ENCODE measurements around the gene NTNG2. TPM values are rescaled to one million over a fixed set of nuclear protein-coding genes. Genes with fewer than 3 reads are reported as not detected.

Gene NTNG2
- total RNA-seq, 4 donors from 2014 or later: 0.27 to 1.1 TPM; not detected in 2

- H3K9me3 ChIP-seq: no peaks in the 10 kb centered on the region
- no peak overlapping the region for H3K27ac ChIP-seq
- in situ Hi-C loops (cut with MboI; ENCODE audit: low pct_ligation_motif_present in 1 of 4, low pct_unique_long_range_greater_than_20kb in 1 of 4, low sequenced_read_pairs in 3 of 4): loop anchor here in 1 of 4 donors (25.0 kb wide), 1 partner anchor 301 kb away; no protein-coding TSS in a partner anchor
- intact Hi-C loops (cut with DNase I; ENCODE audit: low total_unique reads): no loop called here
- H3K4me3 ChIP-seq: no peak overlapping the region
- peaks cover 0 to under 1% (median under 1%) of the 10 kb centered on the region in 4 donors for H3K4me1 ChIP-seq
- WGBS, 2 donors (ENCODE audit: low coverage in 1 of 2): 73% methylated on average over 16 of the region's 16 CpGs; no CpG with 5 or more reads in 1 of the 2 donors
- DNase-seq: no peak
- no peaks in the 10 kb centered on the region for H3K36me3 ChIP-seq
- TF ChIP-seq POLR2AphosphoS5 (IDR thresholded peaks at IDR 0.05): no peak
- no peak for TF ChIP-seq CTCF (IDR thresholded peaks at IDR 0.05)
- no peak for TF ChIP-seq EP300 (IDR thresholded peaks at IDR 0.05; ENCODE audit: low read depth)
- TF ChIP-seq POLR2A (IDR thresholded peaks at IDR 0.05): no peak
- peaks cover 63% of the 10 kb centered on the region for H3K27me3 ChIP-seq
Measured at GRCh38 chr9:132136151-132136780, 25.6 kb upstream of the NTNG2 start.

DNA sequence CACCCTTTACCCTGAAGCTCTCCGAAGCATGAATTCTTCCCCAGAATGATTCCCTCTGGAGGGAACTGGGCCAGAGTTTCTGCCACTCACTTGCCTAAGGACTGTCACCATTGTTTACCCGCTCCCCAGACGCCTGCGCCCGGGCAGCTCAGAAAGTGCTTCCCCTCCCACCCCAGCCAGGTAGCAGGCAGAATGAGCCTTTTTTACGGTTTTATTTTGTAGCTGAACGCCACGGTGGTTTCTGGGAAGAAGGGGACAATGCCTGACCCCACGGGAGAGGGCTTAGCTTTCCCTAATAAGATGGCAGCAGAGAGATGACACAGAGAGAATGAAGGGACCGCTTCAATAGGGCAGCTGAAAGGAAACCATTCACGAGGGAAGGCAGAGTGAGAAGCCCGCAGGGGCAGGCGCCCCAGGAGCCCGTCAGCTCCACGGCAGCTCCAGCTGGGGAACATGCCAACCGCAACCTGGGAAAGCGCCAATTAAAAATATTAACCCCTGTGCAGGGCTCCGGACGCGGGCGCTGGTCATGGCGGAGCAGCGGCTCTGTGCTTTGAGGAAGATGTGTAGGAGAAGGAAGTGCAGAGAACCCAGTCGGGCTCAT lies 20.4 kb upstream of the NTNG2 start:
- Histone ChIP-seq H3K27me3 (peaks cover 83% of the 10 kb centered on the region), H3K27ac (no peak overlapping the region), H3K4me3 (no peak overlapping the region), H3K36me3 (no peaks in the 10 kb centered on the region), H3K4me1 (peaks cover 0 to 7% (median 3%) of the 10 kb centered on the region in 4 donors), H3K9me3 (no peaks in the 10 kb centered on the region)
- TF ChIP-seq EP300 (IDR thresholded peaks at IDR 0.05; ENCODE audit: low read depth) (no peak), CTCF (IDR thresholded peaks at IDR 0.05) (no peak), POLR2A (IDR thresholded peaks at IDR 0.05) (no peak), POLR2AphosphoS5 (IDR thresholded peaks at IDR 0.05) (no peak)
- WGBS, 2 donors (ENCODE audit: low coverage in 1 of 2): 0 to 4% methylated on average over 6 to 24 of the region's 24 CpGs
- in situ Hi-C loops (cut with MboI; ENCODE audit: low pct_ligation_motif_present in 1 of 4, low pct_unique_long_range_greater_than_20kb in 1 of 4, low sequenced_read_pairs in 3 of 4): loop anchor here in 1 of 4 donors (25.0 kb wide), 1 partner anchor 296 kb away; no protein-coding TSS in a partner anchor
- intact Hi-C loops (cut with DNase I; ENCODE audit: low total_unique reads): no loop called here
- no peak for DNase-seq

DNA sequence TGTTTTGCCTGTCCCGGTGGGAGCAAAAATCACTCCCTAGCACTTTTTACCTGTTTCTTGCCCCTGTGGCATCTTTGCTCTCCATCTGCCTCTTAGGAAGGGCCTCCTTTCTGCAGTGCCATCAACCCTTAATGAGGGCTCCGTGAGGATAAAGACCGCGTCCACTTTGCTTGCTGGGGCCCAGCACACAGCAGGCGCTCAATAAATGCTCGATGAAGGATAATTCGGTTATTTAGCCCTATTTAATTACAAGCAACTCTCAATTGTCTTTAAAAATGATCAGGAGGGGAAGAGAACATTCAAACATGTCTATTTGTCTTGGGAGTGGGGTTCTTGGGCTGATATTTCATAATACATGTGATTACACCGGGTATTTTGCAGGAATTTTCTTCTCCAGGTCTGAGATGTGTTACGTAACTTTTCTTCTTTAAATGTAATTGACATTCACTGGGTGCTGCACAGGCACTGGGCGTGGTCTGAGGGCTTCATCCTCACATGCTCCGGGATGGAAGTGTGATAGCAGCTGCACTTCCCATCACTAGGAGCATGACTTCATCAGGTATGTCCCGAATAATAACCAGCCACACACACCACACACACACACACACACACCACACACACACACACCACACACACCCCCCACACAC lies 19.8 kb upstream of the NTNG2 start:
- in situ Hi-C loops (cut with MboI; ENCODE audit: low pct_ligation_motif_present in 1 of 4, low pct_unique_long_range_greater_than_20kb in 1 of 4, low sequenced_read_pairs in 3 of 4) (loop anchor here in 1 of 4 donors (25.0 kb wide), 1 partner anchor 295 kb away; no protein-coding TSS in a partner anchor), intact Hi-C loops (cut with DNase I; ENCODE audit: low total_unique reads) (no loop called here)
- TF ChIP-seq EP300 (IDR thresholded peaks at IDR 0.05; ENCODE audit: low read depth) (no peak), POLR2AphosphoS5 (IDR thresholded peaks at IDR 0.05) (no peak), POLR2A (IDR thresholded peaks at IDR 0.05) (no peak), CTCF (IDR thresholded peaks at IDR 0.05) (no peak)
- no peak overlapping the region for H3K27ac ChIP-seq
- H3K36me3 ChIP-seq: no peaks in the 10 kb centered on the region
- H3K4me1 ChIP-seq: peaks cover 0 to 7% (median 3%) of the 10 kb centered on the region in 4 donors
- DNase-seq: no peak
- no peaks in the 10 kb centered on the region for H3K9me3 ChIP-seq
- H3K4me3 ChIP-seq: no peak overlapping the region
- WGBS, 2 donors (ENCODE audit: low coverage in 1 of 2): 12 to 56% methylated on average over 4 to 12 of the region's 12 CpGs
- H3K27me3 ChIP-seq: peaks cover 81% of the 10 kb centered on the region

- no peak for DNase-seq
- H3K27ac ChIP-seq: no peak overlapping the region
- no peak for TF ChIP-seq CTCF (IDR thresholded peaks at IDR 0.05)
- TF ChIP-seq POLR2A (IDR thresholded peaks at IDR 0.05): no peak
- no peak for TF ChIP-seq EP300 (IDR thresholded peaks at IDR 0.05; ENCODE audit: low read depth)
- TF ChIP-seq POLR2AphosphoS5 (IDR thresholded peaks at IDR 0.05): no peak
- no peak overlapping the region for H3K4me3 ChIP-seq
- in situ Hi-C loops (cut with MboI; ENCODE audit: low pct_ligation_motif_present in 1 of 4, low pct_unique_long_range_greater_than_20kb in 1 of 4, low sequenced_read_pairs in 3 of 4) (loop anchor here in 1 of 4 donors (25.0 kb wide), 1 partner anchor 294 kb away; no protein-coding TSS in a partner anchor), intact Hi-C loops (cut with DNase I; ENCODE audit: low total_unique reads) (no loop called here)
- H3K9me3 ChIP-seq: no peaks in the 10 kb centered on the region
- peaks cover 0 to 7% (median 3%) of the 10 kb centered on the region in 4 donors for H3K4me1 ChIP-seq
- 53% methylated on average over 9 of the region's 9 CpGs; no CpG with 5 or more reads in 1 of the 2 donors for WGBS, 2 donors (ENCODE audit: low coverage in 1 of 2)
- peaks cover 75% of the 10 kb centered on the region for H3K27me3 ChIP-seq
- no peaks in the 10 kb centered on the region for H3K36me3 ChIP-seq
Measured at GRCh38 chr9:132142924-132143323, 18.9 kb upstream of the NTNG2 start.

All from transverse colon (tissue), 4 donors.